GM21367 (cell line): ENCODE measurements around the gene GNG13.
"Not testable (repeated sequence)": the region's sequence is repeated elsewhere in the genome, so short reads cannot be mapped to it uniquely, and the experiment has no call there.

Source experiments
- ATAC-seq: cut with Tn5 transposase; IDR thresholded peaks from one replicate; pipeline ENCODE4 v1.9.1; 2021; ENCODE audit not compliant: unreplicated experiment

Gene GNG13

GRCh38 chr16:780296-780695 is 20.2 kb downstream of the GNG13 start:
- ATAC-seq = no peak

DNA sequence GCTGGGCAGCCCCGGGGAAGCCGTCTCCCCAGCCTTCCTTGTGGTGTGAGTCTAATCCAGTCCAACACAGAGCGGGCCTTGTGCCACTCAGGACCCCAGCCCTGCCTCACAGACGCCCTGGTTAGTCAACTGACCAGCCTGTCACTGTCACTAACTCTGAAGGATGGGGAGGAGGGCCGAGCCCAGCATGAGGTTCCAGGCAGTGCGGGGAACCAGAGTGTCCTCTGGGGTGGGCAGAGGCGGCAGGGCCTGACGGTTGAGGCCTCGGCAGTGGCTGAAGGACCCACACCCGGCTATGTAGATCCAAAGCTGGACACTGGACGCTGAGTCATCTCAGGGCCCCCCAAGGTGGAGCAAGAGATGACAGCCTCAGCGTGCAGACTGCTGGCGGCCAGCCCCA is 21.0 kb downstream of the GNG13 start:
- no peak for ATAC-seq

DNA sequence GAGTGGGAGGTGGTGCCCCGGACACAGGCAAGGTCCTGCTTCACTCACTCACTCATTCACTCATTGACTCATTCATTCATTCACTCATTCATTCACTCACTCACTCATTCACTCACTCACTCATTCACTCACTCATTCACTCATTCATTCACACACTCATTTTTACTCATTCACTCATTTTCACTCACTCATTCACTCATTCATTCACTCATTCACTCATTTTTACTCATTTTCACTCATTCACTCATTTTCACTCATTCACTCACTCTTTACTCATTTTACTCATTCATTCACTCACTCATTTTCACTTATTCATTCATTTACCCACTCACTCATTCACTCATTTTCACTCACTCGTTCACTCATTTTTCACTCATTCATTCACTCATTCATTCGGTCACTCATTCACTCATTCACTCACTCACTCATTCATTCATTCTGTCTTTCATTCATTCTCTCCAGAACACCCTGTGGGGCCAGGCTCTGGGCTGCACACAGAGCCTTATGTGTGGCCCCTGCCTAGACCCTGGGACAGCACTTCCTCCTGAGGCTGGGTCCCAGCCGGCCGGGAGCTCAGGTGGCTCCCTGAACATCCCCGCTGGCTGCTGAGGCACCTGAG is 21.5 kb downstream of the GNG13 start:
- no peak for ATAC-seq

DNA sequence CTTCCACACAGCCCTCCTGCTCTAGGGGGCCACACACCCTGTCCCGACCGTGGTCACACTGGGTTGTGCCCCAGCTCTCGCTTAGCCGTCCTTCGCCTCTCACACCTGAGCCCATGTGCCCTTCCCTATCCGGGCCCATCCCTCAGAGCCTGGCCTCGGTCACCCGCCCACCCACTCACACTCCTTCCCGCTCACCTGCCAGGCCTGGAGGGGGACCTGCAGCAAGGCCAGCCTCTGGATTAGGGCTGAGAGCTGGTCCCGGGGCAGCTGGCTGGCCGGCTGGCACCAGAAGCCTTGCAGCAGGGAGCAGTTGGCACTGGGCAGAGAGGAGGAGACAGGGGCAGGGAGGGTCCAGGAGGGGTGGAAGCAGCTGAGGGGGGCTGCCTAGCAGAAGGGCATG is 22.1 kb downstream of the GNG13 start:
- ATAC-seq = no peak

DNA sequence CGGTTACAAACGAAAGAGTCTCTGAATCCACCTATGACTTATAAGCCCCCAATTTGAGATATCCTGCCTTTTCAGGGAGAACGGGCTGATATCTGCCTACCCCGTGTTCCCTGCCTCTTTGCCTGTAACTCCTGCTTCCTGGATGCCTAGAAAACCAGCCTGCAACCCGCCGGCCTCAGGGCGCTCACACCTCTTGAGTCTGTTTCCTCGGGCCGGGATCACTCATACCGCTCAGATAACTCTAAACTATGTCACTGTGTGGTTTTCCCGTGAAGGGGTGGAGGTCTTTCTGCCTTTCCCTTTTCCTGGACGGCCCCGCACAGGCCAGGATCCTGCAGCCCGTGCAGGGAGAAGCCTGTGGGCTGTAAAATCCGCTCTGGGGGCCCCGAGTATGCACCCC is 22.7 kb downstream of the GNG13 start:
- no peak for ATAC-seq

DNA sequence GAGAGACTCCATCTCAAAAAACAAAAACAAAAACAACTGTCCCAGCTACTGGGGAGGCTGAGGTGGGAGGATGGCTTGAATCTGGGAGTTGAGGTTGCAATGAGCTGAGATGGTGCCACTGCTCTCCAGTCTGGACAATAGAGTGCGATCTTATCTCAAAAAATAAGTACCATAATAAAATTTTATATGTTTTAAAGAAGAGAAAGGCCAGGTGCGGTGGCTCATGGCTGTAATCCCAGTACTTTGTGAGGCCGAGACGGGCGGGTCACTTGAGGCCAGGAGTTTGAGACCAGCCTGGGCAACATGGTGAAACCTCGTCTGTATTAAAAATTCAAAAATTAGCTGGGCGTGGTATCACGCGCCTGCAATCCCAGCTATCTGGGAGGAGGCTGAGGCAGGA is 23.7 kb downstream of the GNG13 start:
- ATAC-seq = no peak

- ATAC-seq = not testable (repeated sequence)
These were observed 24.2 kb downstream of the GNG13 start for GRCh38 chr16:776298-776697.

GRCh38 chr16:775236-775796 is 25.2 kb downstream of the GNG13 start:
- no peak for ATAC-seq

GRCh38 chr16:774086-775001 is 26.2 kb downstream of the GNG13 start:
- ATAC-seq = no peak

DNA sequence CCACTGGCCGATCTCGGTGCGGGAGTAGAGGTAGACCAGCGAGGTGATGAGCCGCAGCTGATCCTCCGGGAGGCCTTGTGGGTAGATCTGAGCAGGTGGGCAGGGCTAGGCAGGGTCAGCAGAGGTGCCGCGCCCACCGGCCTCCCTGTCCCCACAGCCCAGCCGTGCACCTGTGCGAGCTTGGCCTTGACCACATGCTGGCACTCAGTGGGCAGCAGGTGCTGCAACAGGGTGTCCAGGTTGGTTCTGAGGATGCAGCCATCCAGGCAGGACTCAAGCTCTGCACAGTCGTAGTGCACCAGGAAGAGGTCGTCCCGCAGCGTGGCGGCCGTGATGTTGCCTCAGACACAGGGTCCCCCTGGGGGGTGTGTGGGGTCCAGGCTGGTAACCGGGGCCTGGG is 27.6 kb downstream of the GNG13 start:
- ATAC-seq = no peak

DNA sequence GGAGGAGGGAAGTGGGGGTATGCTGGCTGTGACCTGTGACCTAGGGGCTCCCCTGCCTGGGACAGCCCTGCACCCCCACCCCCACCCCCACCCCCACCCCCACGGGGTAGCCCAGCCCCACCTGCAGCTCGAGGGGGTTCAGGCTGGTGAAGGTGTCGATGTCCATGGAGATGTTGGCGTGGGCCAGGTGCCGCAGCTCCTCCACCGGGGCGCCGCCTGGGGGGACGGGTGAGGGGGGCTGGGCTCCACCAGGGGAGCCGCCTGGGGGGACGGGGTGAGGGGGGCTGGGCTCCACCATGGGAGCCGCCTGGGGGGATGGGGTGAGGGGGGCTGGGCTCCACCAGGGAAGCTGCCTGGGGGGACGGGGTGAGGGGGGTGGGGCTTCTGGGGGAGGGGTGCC is 30.1 kb downstream of the GNG13 start:
- ATAC-seq = no peak

GRCh38 chr16:769934-770333 is 30.6 kb downstream of the GNG13 start:
- ATAC-seq = no peak

DNA sequence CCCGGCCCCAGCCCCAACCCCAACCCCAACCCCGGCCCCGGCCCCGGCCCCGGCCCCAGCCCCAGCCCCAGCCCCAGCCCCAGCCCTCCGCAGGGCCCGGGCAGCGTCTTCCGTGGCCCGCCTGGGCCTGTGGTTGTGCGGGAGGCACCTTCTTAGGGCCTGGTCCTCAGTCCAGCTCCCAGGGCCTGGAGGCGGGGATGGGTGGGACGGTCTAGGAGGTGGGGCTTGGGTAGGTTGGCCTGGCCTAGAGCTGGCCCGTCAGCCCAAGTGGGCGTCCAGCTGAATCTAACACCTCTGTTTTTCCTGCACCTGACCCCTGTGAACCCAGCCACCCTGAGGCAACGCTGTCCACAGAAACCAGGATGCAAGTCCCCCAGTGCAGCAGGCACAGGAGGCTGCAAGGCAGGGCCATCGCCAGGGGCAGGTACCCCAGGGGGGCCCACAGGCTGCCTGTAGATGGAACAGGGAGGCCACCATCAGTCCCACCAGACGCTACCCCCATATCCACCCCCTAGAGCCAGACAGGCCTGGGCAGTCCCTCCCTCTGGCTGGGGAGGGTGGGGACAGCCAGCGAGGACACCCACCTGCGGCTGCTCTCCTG is 31.2 kb downstream of the GNG13 start:
- no peak for ATAC-seq

DNA sequence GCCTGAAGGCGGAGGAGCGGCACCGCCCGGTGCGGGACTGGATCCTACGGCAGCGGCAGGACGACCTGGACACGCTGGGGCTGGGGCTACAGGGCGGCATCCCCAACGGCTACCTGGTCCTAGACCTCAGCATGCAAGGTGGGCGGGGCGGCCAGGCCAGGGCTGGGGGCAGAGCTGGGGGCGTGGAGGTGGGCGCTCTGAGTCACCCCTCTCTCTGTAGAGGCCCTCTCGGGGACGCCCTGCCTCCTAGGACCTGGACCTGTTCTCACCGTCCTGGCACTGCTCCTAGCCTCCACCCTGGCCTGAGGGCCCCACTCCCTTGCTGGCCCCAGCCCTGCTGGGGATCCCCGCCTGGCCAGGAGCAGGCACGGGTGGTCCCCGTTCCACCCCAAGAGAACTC is 32.1 kb downstream of the GNG13 start:
- ATAC-seq = no peak

DNA sequence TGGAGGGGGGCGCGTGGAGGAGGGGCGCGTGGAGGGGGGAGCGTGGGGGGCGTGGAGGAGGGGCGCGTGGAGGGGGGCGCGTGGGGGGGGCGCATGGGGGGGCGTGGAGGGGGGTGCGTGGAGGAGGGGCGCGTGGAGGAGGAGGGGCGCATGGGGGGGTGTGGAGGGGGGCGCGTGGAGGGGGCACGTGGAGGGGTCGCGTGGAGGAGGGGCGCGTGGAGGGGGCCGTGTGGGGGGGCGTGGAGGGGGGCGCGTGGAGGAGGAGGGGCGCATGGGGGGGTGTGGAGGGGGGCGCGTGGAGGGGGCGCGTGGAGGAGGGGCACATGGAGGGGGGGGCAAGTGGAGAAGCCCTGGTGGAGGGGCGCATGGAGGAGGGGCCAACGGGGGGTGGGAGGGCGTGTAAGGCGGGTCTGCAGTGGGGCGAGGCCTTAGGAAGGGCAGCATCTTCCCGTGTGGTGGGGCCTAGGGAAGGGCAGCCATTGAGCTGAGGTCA is 32.7 kb downstream of the GNG13 start:
- ATAC-seq = no peak

- ATAC-seq = no peak
These were observed 33.5 kb downstream of the GNG13 start for GRCh38 chr16:766820-767640.

- ATAC-seq = no peak
These were observed 34.3 kb downstream of the GNG13 start for GRCh38 chr16:766008-766819.

DNA sequence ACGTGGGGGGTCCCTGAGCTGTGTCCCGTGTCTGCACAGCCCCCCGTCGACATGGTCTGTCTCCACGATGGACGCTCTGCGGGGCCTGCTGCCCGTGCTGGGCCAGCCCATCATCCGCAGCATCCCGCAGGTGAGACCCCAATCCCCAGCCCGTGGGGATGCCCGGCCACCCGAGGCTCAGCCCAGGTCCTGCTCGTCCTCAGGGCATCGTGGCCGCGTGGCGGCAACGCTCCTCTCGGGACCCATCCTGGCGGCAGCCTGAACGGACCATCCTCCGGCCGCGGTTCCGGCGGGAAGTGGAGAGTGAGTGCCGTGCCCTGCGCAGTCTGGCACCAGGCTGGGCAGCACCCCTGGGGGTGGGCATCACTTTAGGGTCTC is 35.1 kb downstream of the GNG13 start:
- no peak for ATAC-seq

DNA sequence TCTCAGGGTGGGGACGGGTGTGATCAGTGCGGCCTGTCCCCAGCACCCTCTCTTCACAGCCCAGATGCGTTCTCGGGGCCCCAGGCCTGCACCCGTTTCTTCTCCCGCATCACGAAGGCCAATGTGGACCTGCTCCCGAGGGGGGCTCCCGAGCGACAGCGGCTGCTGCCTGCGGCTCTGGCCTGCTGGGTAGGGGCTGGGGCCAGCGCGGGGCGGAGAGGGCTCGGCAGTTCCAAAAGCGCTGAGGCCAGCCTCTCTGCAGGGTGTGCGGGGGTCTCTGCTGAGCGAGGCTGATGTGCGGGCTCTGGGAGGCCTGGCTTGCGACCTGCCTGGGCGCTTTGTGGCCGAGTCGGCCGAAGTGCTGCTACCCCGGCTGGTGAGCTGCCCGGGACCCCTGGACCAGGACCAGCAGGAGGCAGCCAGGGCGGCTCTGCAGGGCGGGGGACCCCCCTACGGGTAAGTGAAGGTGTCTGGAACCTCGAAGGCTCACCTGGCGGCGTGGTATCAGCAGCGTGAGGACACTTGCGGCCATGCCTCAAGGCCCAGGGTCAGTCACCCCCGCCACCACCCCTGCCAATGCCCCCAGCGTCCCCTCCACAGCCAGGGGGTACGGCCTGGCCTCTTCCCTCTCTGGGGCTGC is 35.6 kb downstream of the GNG13 start:
- no peak for ATAC-seq
